K562 (cell line): Measurements from ENCODE around the gene EXOSC2. TPM values are rescaled to one million over a fixed set of nuclear protein-coding genes. Genes with fewer than 3 reads are reported as not detected.

ENCODE experiments used
- ATAC-seq: fragments of 200-7000 bp; cut with Tn5 transposase; 3 replicates; pipeline ENCODE4 v1.9.1; 2020; ENCODE audit warnings: moderate library complexity
- BruUV-seq: library from RNA; stranded (reverse); fragments of 400-500 nt; replicated peaks from 2 replicates; lab custom pipeline; 2021; lab: Mats Ljungman, UMichigan
- CTCF ChIA-PET: fragments of 300-600 bp; formaldehyde crosslinking; extraction: SDS; loops from one replicate; lab custom pipeline; 2021; ENCODE audit warnings: low intra/inter-chr PET ratio; lab: Yijun Ruan, JAX
- POLR2A ChIA-PET: fragments of 300-600, 350-650 bp; sonication (Branson Sonifier 250); formaldehyde crosslinking; extraction: SDS; loops from one replicate; lab custom pipeline; 2021; ENCODE audit warnings: antibody characterized with exemption, inconsistent platforms; lab: Yijun Ruan, JAX
- DNase-seq, 4 experiments: peaks; one replicate each; pipeline versions ENCODE4 v3.0.0 to v3.0.0-alpha.2; 2011 to 2018; ENCODE audit warnings: low spot score in 3 of 4, mixed read lengths in 3 of 4; ENCODE audit errors: extremely low read depth in 1 of 4
- FAIRE-seq: peaks from 2 replicates; lab custom pipeline; 2011; peaks lifted over from hg19 to GRCh38; lab: Jason Lieb, UNC
- H2AFZ ChIP-seq: 2 replicates; pipeline ENCODE4 v1.6.0; 2011; ENCODE audit warnings: low read depth, low read length, control low read depth, inconsistent platforms
- H3K27ac ChIP-seq: fragments of 200-600 bp; 3 replicates; pipeline ENCODE4 v1.8.0; 2011; ENCODE audit warnings: low read depth, mild to moderate bottlenecking, control low read depth, inconsistent platforms, low read length, moderate library complexity, mixed read lengths; ENCODE audit errors: extremely low read depth
- H3K27me3 ChIP-seq, 2 experiments: fragments of 300-600 bp in 1 of 2; 2 replicates in 1 of 2; 3 replicates in 1 of 2; pipeline versions ENCODE4 v1.6.0 to v1.8.0; 2011; ENCODE audit warnings: inconsistent platforms in 2 of 2, low read length in 2 of 2, mild to moderate bottlenecking in 1 of 2, mixed read lengths in 1 of 2, moderate library complexity in 1 of 2; ENCODE audit not compliant: control insufficient read depth in 2 of 2, insufficient read depth in 2 of 2
- H3K36me3 ChIP-seq: fragments of 300-600 bp; 3 replicates; pipeline ENCODE4 v1.8.0; 2011; ENCODE audit warnings: mild to moderate bottlenecking, low read length, inconsistent platforms; ENCODE audit not compliant: control insufficient read depth, insufficient read depth
- H3K4me1 ChIP-seq, 2 experiments: fragments of 200-600 bp in 1 of 2; replicated peaks in 1 of 2; 2 replicates in 1 of 2; 3 replicates in 1 of 2; pipeline versions ENCODE4 v1.5.1 to v1.8.0; 2011; ENCODE audit warnings: inconsistent platforms in 2 of 2, low read length in 2 of 2, mild to moderate bottlenecking in 1 of 2, mixed read lengths in 1 of 2, moderate library complexity in 1 of 2; ENCODE audit not compliant: control insufficient read depth in 2 of 2, insufficient read depth in 2 of 2
- H3K4me2 ChIP-seq: 2 replicates; pipeline ENCODE4 v1.6.1; 2011; ENCODE audit warnings: low read length, control low read depth, inconsistent platforms, mixed read lengths; ENCODE audit not compliant: insufficient read depth
- H3K4me3 ChIP-seq: fragments of 200-600 bp; sonication (generic), shearing (Covaris generic); 2 replicates; pipeline ENCODE4 v1.5.1; 2016; ENCODE audit warnings: control low read depth, inconsistent platforms
- H3K79me2 ChIP-seq: fragments of 200-600 bp; 3 replicates; pipeline ENCODE4 v1.8.0; 2011; ENCODE audit warnings: low read length, inconsistent platforms; ENCODE audit not compliant: control insufficient read depth, insufficient read depth
- H3K9ac ChIP-seq, 2 experiments: 2 replicates each; pipeline versions ENCODE4 v1.6.0 to v1.6.1; 2011; ENCODE audit warnings: low read depth in 2 of 2, low read length in 2 of 2, control low read depth in 1 of 2, inconsistent platforms in 1 of 2, mild to moderate bottlenecking in 1 of 2, mixed read lengths in 1 of 2; ENCODE audit not compliant: insufficient read depth in 1 of 2
- H3K9me1 ChIP-seq: one replicate; pipeline ENCODE4 v1.6.0; 2011; ENCODE audit warnings: inconsistent platforms, mild to moderate bottlenecking, low read length, moderate library complexity; ENCODE audit not compliant: control insufficient read depth, insufficient read depth
- H3K9me3 ChIP-seq: replicated peaks from 2 replicates; pipeline ENCODE4 v1.5.1; 2011; ENCODE audit warnings: low read depth, low read length, inconsistent platforms; ENCODE audit not compliant: control insufficient read depth, insufficient read depth
- H4K20me1 ChIP-seq: replicated peaks from 2 replicates; pipeline ENCODE4 v1.6.1; 2011; ENCODE audit warnings: low read length, inconsistent platforms, mixed read lengths; ENCODE audit not compliant: control insufficient read depth, insufficient read depth
- BACH1 ChIP-seq: fragments of 200-800 bp; sonication (Bioruptor generic); IDR thresholded peaks from 2 replicates; pipeline ENCODE4 v1.6.1; 2016; ENCODE audit warnings: missing genetic modification characterization, missing compliant biosample characterization
- CHAMP1 ChIP-seq: fragments of 450-650 bp; IDR thresholded peaks from 2 replicates; pipeline ENCODE4 v1.6.1; 2016; ENCODE audit warnings: mild to moderate bottlenecking
- FOSL1 ChIP-seq: fragments of 200-800 bp; sonication (Bioruptor generic); conservative IDR thresholded peaks from 2 replicates; pipeline ENCODE4 v1.6.1; 2016; ENCODE audit warnings: missing genetic modification characterization, missing compliant biosample characterization
- HNRNPLL ChIP-seq: fragments of 200-400 bp; formaldehyde crosslinking; IDR thresholded peaks from 2 replicates; pipeline ENCODE4 v1.6.1; 2017; ENCODE audit warnings: low read length, low read depth, mild to moderate bottlenecking; ENCODE audit not compliant: poor library complexity, severe bottlenecking
- MIER1 ChIP-seq: fragments of 450-650 bp; IDR thresholded peaks from 2 replicates; pipeline ENCODE4 v1.6.1; 2016; ENCODE audit warnings: antibody characterized with exemption, mild to moderate bottlenecking, low read depth
- WGBS: fragments of 100-300 bp; shearing (Covaris generic); methylation state at CpG from one replicate; pipeline ENCODE4 v1.1.6; 2016; ENCODE audit warnings: low coverage, mixed read lengths; ENCODE audit not compliant: insufficient coverage; ENCODE audit errors: missing lambda C conversion rate; 5-methylcytosine and 5-hydroxymethylcytosine counted together
- in situ Hi-C: fragments of 300-500 bp; cut with MboI; formaldehyde crosslinking; loops from 4 replicates; pipeline ENCODE4 v1.15.0; 2018; ENCODE audit warnings: inconsistent platforms, mixed read lengths
- intact Hi-C: fragments of 100-400 bp; cut with micrococcal nuclease; formaldehyde crosslinking; loops from 2 replicates; pipeline ENCODE4 v1.14.2; 2022
- polyA plus RNA-seq, 8 experiments: library from polyadenylated mRNA; depleted of rRNA in 4 of 8; stranded (reverse) in 5 of 8; unstranded in 3 of 8; fragments of >200 nt; fragmentation: Nextera tagmentation in 2 of 8; fragmentation: Illumina TruSeq in 1 of 8; extraction: Ambion mirVana in 2 of 8; extraction: Trizol in 1 of 8; gene quantifications; 2 replicates each; pipeline versions ENCODE4 v1.2.1 to v1.2.3, GENCODE V29; 2011 to 2014; ENCODE audit warnings: inconsistent platforms in 1 of 8, missing spikeins in 1 of 8
- total RNA-seq, 7 experiments: library from RNA; depleted of rRNA in 6 of 7; stranded (reverse); fragments of >200 nt in 6 of 7; fragmentation: Illumina TruSeq in 2 of 7; extraction: Trizol in 2 of 7; gene quantifications; 2 replicates each; pipeline versions ENCODE4 v1.2.1 to v1.2.3, GENCODE V29; 2011 to 2021; ENCODE audit warnings: low replicate concordance in 1 of 7

EXOSC2 gene
- total and polyA plus RNA-seq, 9 of the 15 experiments (the other 6 are each of a cell fraction or from before 2014, with no cell fraction given): 46.0 to 101 (median 77.6) TPM

GRCh38 chr9:130692321-130692720 is 1.3 kb upstream of the EXOSC2 start (continued):
- TF ChIP-seq CHAMP1: peak; percentile 71; the same call in 1 of the 2 replicates

GRCh38 chr9:130693101-130693425 is 517 bp upstream of the EXOSC2 start:
- Histone ChIP-seq H3K27me3 (no peaks in the 10 kb centered on the region), H3K9ac (peak overlapping the region in 1 of 2 experiments; percentile 58; a peak in 2 of 4 replicates), H3K4me2 (peak overlapping the region; percentile 98), H3K79me2 (peaks cover 45% of the 10 kb centered on the region), H3K9me3 (0 out of 2 replicates have a peak, but pooled peaks cover 3% of the 10 kb centered on the region), H2AFZ (peak overlapping the region; percentile 98), H3K9me1 (peaks cover 3% of the 10 kb centered on the region), H3K36me3 (peaks cover 31% of the 10 kb centered on the region), H3K4me1 (peaks cover 9 to 12% of the 10 kb centered on the region in 2 experiments; a peak in 4 of 5 replicates), H3K27ac (peak overlapping the region; percentile 49), H4K20me1 (peaks cover 5% of the 10 kb centered on the region), H3K4me3 (peak overlapping the region; percentile 81)
- TF ChIP-seq BACH1 (0 out of 2 replicates have a peak, but pooled peaks have one; percentile 58), HNRNPLL (no peak), MIER1 (peak; percentile 25; the same call in 1 of the 2 replicates), FOSL1 (0 out of 2 replicates have a peak, but pooled peaks have one; percentile 15)
- POLR2A ChIA-PET: interaction anchor here (0.6 to 1.8 kb wide), 11 partner anchors 9 to 245 kb away, joined by 3 to 8 read pairs (median 4); no protein-coding TSS in a partner anchor
- no TSS peak for BruUV-seq
- intact Hi-C loops: no loop called here
- DNase-seq: no peak
- ATAC-seq: no peak
- no peak for FAIRE-seq
- CTCF ChIA-PET: interaction anchor here (1.0 kb wide), 1 partner anchor 9 kb away, joined by 3 read pairs; no protein-coding TSS in a partner anchor
- in situ Hi-C loops: loop anchor here (25.0 kb wide), 1 partner anchor 556 kb away; no protein-coding TSS in a partner anchor
- WGBS: 12% methylated on average over 8 of the region's 8 CpGs
